HL-60/S4 treated with retinoic acid at 250 ng/mL for 4 days and 3 days (cell line): ENCODE measurements around the gene SPANXN2.
"Not testable (repeated sequence)": the region's sequence is repeated elsewhere in the genome, so short reads cannot be mapped to it uniquely, and the experiment has no call there.

Experiments used
- in situ Hi-C: fragments of 300-500 bp; cut with MboI; formaldehyde crosslinking; loops from 2 replicates; pipeline ENCODE4 v1.7.0; 2022; ENCODE audit warnings: low sequenced_read_pairs

Gene SPANXN2

GRCh38 chrX:143720652-143721051 lies at the start of gene SPANXN2:
TSS of gene SPANXN2 (minus strand) at chrX:143720752. CDS start at chrX:143720668, 84 bp downstream.
- in situ Hi-C loops = not testable (repeated sequence)

GRCh38 chrX:143768976-143769375 lies 48.4 kb upstream of the SPANXN2 start:
- in situ Hi-C loops = no loop called here

- in situ Hi-C loops = not testable (repeated sequence)
These were observed 47.2 kb upstream of the SPANXN2 start for GRCh38 chrX:143767789-143768188.

- in situ Hi-C loops = no loop called here
These were observed 37.3 kb upstream of the SPANXN2 start for GRCh38 chrX:143757887-143758286.

- in situ Hi-C loops = no loop called here
These were observed 36.8 kb upstream of the SPANXN2 start for GRCh38 chrX:143757375-143757774.

- in situ Hi-C loops = no loop called here
These were observed 33.6 kb upstream of the SPANXN2 start for GRCh38 chrX:143754183-143754582.

- in situ Hi-C loops = no loop called here
These were observed 13.3 kb upstream of the SPANXN2 start for GRCh38 chrX:143733866-143734265.

GRCh38 chrX:143726296-143726695 lies 5.7 kb upstream of the SPANXN2 start:
- in situ Hi-C loops = no loop called here

GRCh38 chrX:143701460-143701859 lies 19.1 kb downstream of the SPANXN2 start:
- in situ Hi-C loops = no loop called here

- in situ Hi-C loops = no loop called here
These were observed 25.7 kb downstream of the SPANXN2 start for GRCh38 chrX:143694885-143695284.

- in situ Hi-C loops = no loop called here
These were observed 37.1 kb downstream of the SPANXN2 start for GRCh38 chrX:143683486-143683885.

- in situ Hi-C loops = no loop called here
These were observed 45.6 kb downstream of the SPANXN2 start for GRCh38 chrX:143674926-143675325.

GRCh38 chrX:143669395-143669794 lies 51.2 kb downstream of the SPANXN2 start:
- in situ Hi-C loops = no loop called here

GRCh38 chrX:143664302-143664701 lies 56.2 kb downstream of the SPANXN2 start:
- in situ Hi-C loops = no loop called here

GRCh38 chrX:143663755-143664154 lies 56.8 kb downstream of the SPANXN2 start:
- in situ Hi-C loops = no loop called here
